Colonic mucosa (tissue), 4 donors: ENCODE data around the gene ZNF480. TPM values are rescaled to one million over a fixed set of nuclear protein-coding genes. Genes with fewer than 3 reads are reported as not detected.
"Not testable (repeated sequence)": the region's sequence is repeated elsewhere in the genome, so short reads cannot be mapped to it uniquely, and the experiment has no call there.

Experiments used
- DNase-seq: peaks from one replicate; pipeline ENCODE4 v3.0.0-alpha.2; 2020
- H3K27ac ChIP-seq: fragments of 200-600 bp; one replicate; pipeline ENCODE4 v1.8.0; 2021
- H3K27me3 ChIP-seq: fragments of 200-600 bp; one replicate; pipeline ENCODE4 v1.8.0; 2021
- H3K36me3 ChIP-seq: fragments of 200-600 bp; one replicate; pipeline ENCODE4 v1.8.0; 2021
- H3K4me1 ChIP-seq: fragments of 200-600 bp; one replicate; pipeline ENCODE4 v1.8.0; 2021; ENCODE audit warnings: mild to moderate bottlenecking
- H3K4me3 ChIP-seq: fragments of 200-600 bp; one replicate; pipeline ENCODE4 v1.8.0; 2021
- H3K9ac ChIP-seq, 2 donors: one replicate each; pipeline ENCODE4 v1.7.0; 2013; ENCODE audit warnings: control low read depth in 2 of 2, low read depth in 2 of 2, low read length in 2 of 2
- H3K9me3 ChIP-seq: fragments of 200-600 bp; one replicate; pipeline ENCODE4 v1.8.0; 2021
- intact Hi-C: fragments of 100-400 bp; cut with DNase I; formaldehyde crosslinking; loops from one replicate; pipeline ENCODE4 v1.14.1; 2022
- total RNA-seq, 2 donors: library from RNA; stranded (reverse); fragmentation: NEBNext Ultra II Directional in 1 of 2; extraction: Animal tissue kit (Norgen Biotek cat#: 25700) in 1 of 2; gene quantifications; one replicate each; pipeline ENCODE4 v1.2.1, GENCODE V29; 2021
- TF ChIP-seq, protein P1 (sequence below): fragments of 200-600 bp; IDR thresholded peaks from one replicate; pipeline ENCODE4 v1.8.0; 2022; ENCODE audit warnings: antibody characterized with exemption, mild to moderate bottlenecking
- donor health status: healthy.
- donor health status: DM: no; HTN: no; CAD: no.
- donor health status: DM: no; HTN: no; CAD: no.

Gene ZNF480
- total RNA-seq, 2 donors from 2014 or later: 13.2 TPM

GRCh38 chr19:52322429-52322828 is 25.5 kb downstream of the ZNF480 start:
- Histone ChIP-seq H3K27ac (no peak overlapping the region), H3K27me3 (no peaks in the 10 kb centered on the region), H3K36me3 (peaks cover 22% of the 10 kb centered on the region), H3K9ac (no peak overlapping the region), H3K9me3 (peaks cover 37% of the 10 kb centered on the region), H3K4me3 (no peak overlapping the region), H3K4me1 (no peaks in the 10 kb centered on the region)
- TF ChIP-seq, protein P1, sequence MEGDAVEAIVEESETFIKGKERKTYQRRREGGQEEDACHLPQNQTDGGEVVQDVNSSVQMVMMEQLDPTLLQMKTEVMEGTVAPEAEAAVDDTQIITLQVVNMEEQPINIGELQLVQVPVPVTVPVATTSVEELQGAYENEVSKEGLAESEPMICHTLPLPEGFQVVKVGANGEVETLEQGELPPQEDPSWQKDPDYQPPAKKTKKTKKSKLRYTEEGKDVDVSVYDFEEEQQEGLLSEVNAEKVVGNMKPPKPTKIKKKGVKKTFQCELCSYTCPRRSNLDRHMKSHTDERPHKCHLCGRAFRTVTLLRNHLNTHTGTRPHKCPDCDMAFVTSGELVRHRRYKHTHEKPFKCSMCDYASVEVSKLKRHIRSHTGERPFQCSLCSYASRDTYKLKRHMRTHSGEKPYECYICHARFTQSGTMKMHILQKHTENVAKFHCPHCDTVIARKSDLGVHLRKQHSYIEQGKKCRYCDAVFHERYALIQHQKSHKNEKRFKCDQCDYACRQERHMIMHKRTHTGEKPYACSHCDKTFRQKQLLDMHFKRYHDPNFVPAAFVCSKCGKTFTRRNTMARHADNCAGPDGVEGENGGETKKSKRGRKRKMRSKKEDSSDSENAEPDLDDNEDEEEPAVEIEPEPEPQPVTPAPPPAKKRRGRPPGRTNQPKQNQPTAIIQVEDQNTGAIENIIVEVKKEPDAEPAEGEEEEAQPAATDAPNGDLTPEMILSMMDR: no peak
- intact Hi-C loops: no loop called here
- no peak for DNase-seq

DNA sequence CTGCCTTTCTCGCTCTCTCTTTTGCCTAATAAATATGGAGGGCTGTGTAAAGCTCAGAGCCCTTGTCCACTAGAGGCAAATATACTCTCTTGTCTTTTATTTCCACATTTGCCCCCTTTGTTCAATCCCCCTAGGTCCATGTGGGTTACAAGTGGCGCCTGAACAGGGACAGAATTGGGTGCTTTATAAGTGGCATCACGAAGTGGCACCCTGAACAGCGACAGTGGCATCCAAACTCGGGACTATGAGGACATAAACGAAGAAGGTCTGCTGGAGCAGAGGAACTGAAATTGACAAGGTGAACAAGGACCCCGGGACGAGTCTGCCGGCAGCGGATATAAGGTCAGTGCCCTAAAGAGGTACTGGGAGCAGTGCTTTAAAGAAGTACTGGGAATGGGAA is 34.8 kb downstream of the ZNF480 start:
- Histone ChIP-seq H3K4me1 (no peaks in the 10 kb centered on the region), H3K36me3 (no peaks in the 10 kb centered on the region), H3K9ac (no peak overlapping the region), H3K9me3 (peaks cover 11% of the 10 kb centered on the region), H3K27me3 (no peaks in the 10 kb centered on the region), H3K4me3 (no peak overlapping the region), H3K27ac (no peak overlapping the region)
- intact Hi-C loops: no loop called here
- TF ChIP-seq, protein P1: no peak
- no peak for DNase-seq

- no peaks in the 10 kb centered on the region for H3K4me1 ChIP-seq
- no peak for DNase-seq
- H3K9me3 ChIP-seq: peaks cover 3% of the 10 kb centered on the region
- peak overlapping the region in 1 of 2 donors; percentile 84 for H3K9ac ChIP-seq
- TF ChIP-seq, protein P1: no peak
- H3K4me3 ChIP-seq: peak overlapping the region; percentile 70
- intact Hi-C loops: no loop called here
- H3K36me3 ChIP-seq: no peaks in the 10 kb centered on the region
- peak overlapping the region; percentile 37 for H3K27ac ChIP-seq
- H3K27me3 ChIP-seq: no peaks in the 10 kb centered on the region
Observed at GRCh38 chr19:52335768-52336116, 38.8 kb downstream of the ZNF480 start.

DNA sequence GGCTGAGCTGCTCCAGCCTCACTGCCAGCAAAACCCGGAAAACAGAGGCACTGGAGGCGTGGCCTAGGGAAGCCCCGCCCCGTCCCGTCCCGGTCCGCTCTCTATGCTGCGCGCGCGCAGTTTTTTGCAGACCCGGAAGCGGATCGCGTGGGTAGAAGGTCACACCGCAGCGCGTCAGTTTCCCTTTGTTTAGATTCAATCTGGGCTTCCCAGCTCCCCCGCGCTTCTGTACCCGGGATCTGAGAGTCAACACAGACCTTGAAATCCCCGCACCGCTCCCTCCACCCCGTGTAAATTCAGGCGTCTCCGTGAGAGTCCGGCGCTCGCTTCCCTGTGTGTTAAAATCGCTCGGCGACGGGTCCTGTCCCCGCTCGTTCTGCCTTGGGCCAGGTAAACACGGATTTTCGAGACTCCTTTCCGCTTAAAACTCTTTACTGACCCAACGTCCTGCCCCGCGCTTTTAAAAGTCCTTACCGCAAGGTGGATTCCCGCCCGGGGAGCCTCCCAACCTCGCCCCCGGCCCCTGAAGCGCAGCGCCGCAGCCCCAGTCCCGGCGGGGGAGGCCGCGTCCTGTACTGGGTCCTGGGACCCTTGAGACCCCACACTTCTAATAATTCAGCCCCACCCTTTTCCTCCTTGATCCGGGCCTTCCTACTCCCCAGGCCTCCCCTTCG is 39.3 kb downstream of the ZNF480 start, which contains the start of gene ZNF610:
TSS of gene ZNF610 (plus strand) at position 127 of the 674 bp plus-strand sequence. CDS start 12,930 bp downstream, outside the sequence.
- Histone ChIP-seq H3K27ac (peak within 1 kb of the TSS; percentile 37), H3K36me3 (no peaks in the 10 kb centered on the region), H3K4me1 (no peaks in the 10 kb centered on the region), H3K9me3 (peaks cover 3% of the 10 kb centered on the region), H3K27me3 (no peaks in the 10 kb centered on the region), H3K4me3 (peak within 1 kb of the TSS; percentile 70), H3K9ac (peak within 1 kb of the TSS; percentile 84 to 85)
- DNase-seq: peak; percentile 92
- TF ChIP-seq, protein P1: no peak
- intact Hi-C loops: no loop called here

- intact Hi-C loops: no loop called here
Observed at GRCh38 chr19:52336791-52337381, 39.9 kb downstream of the ZNF480 start.

GRCh38 chr19:52339022-52339421 is 42.1 kb downstream of the ZNF480 start:
- H3K4me3 ChIP-seq, H3K27me3 ChIP-seq, H3K9ac ChIP-seq, H3K4me1 ChIP-seq, intact Hi-C loops, DNase-seq, H3K9me3 ChIP-seq, H3K27ac ChIP-seq, H3K36me3 ChIP-seq: not testable (repeated sequence)

More at GRCh38 chr19:52336791-52337381, 39.9 kb downstream of the ZNF480 start:
- Histone ChIP-seq H3K9me3 (no peaks in the 10 kb centered on the region), H3K27ac (peak overlapping the region; percentile 37), H3K9ac (peak overlapping the region; percentile 84 to 85), H3K4me3 (peak overlapping the region; percentile 70), H3K36me3 (no peaks in the 10 kb centered on the region), H3K4me1 (no peaks in the 10 kb centered on the region), H3K27me3 (no peaks in the 10 kb centered on the region)
- DNase-seq: no peak
- TF ChIP-seq, protein P1: no peak
